ENCODE results near the gene SNX32. TPM values are rescaled to one million over a fixed set of nuclear protein-coding genes. Genes with fewer than 3 reads are reported as not detected.

The SNX32 gene
- total RNA-seq (under 1 TPM in 4 of 9 donors, not detected in 5; 0.13 to 0.52 (median 0.37) TPM), polyA plus RNA-seq (under 1 TPM; 0.11 to 0.54 TPM)
- long read RNA-seq, donor 1, partial matches to known transcripts = 0 of 1 reads
- long read RNA-seq, donor 1, other reads (novel, unspliced or antisense) = 1 of 1 reads
- long read RNA-seq, donor 2, partial matches to known transcripts = 0 of 2 reads
- long read RNA-seq, donor 2, other reads (novel, unspliced or antisense) = 2 of 2 reads
- long read RNA-seq, donor 3 = 0 reads

DNA sequence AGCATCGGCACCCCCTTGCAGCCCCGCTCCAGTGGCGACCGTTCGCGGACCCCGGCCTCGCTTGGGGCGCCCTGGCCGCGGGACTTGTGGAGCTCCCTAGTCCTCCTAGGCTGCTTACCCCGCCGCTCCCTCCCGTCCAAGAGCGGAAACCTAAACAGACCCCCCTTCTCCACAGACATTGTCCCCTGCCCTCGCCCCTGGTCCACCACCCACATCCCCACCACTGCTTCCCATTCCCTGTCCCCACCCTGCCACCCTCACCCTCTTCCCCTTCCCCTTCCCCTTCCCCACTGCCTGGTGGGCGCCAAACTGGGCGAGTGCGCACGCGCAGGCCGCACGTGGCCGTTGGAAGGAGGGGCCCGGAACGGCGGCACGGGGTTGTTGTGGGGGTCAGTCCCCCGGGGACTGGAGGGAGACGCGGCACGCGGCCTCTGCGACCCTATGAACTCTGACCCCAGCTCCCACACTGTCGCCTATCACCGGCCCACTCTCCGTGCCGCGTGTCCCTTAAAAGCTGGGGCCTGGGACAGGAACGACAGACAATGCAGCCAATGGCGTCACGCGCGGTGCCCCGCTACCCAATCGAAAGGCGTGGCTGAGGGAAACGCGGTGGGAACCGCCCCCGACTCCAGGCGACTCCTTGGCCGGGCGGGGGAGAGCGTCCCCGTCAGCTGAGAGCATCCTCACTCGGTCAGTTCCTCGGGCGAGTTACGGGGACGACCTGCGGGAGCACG is at the start of gene SNX32:
SNX32 (plus strand) TSS at position 667 of the 734 bp plus-strand sequence. CDS start 103 bp downstream, outside the sequence.
- H3K4me3 ChIP-seq = peak within 1 kb of the TSS; percentile 19 to 72 (median 62)
- no peaks in the 10 kb centered on the region for H3K9me3 ChIP-seq
- no peaks in the 10 kb centered on the region for H3K36me3 ChIP-seq
- H3K4me1 ChIP-seq = peaks cover 0 to 15% (median 7%) of the 10 kb centered on the region in 12 donors
- no peaks in the 10 kb centered on the region for H3K27me3 ChIP-seq
- intact Hi-C loops (cut with DNase I) = no loop called here
- WGBS, 4 donors = 0 to 3% (median 1%) methylated on average over 40 to 63 of the region's 63 CpGs
- peak within 1 kb of the TSS in 5 of 12 donors; percentile 19 to 56 (median 44) for H3K27ac ChIP-seq
- DNase-seq (peak; percentile 95 to 97 (median 96)), ATAC-seq (peak; percentile 100)
- TF ChIP-seq POLR2A (IDR thresholded peaks at IDR 0.05) = no peak
- TF ChIP-seq CTCF (IDR thresholded peaks at IDR 0.05) = no peak

GRCh38 chr11:65785319-65786007 is 48.3 kb upstream of the SNX32 start:
- DNase-seq (peak in 2 of 5 donors; percentile 16 to 24), ATAC-seq (no peak)
- H3K4me3 ChIP-seq = no peak overlapping the region
- H3K27ac ChIP-seq = no peak overlapping the region
- no peaks in the 10 kb centered on the region for H3K9me3 ChIP-seq
- 62 to 85% (median 76%) methylated on average over 4 to 8 of the region's 8 CpGs for WGBS, 4 donors
- TF ChIP-seq CTCF (IDR thresholded peaks at IDR 0.05) = no peak
- no peak for TF ChIP-seq POLR2A (IDR thresholded peaks at IDR 0.05)
- H3K36me3 ChIP-seq = no peaks in the 10 kb centered on the region
- peaks cover 30 to 51% (median 39%) of the 10 kb centered on the region in 9 donors for H3K27me3 ChIP-seq
- peaks cover 3 to 34% (median 17%) of the 10 kb centered on the region in 12 donors for H3K4me1 ChIP-seq
- intact Hi-C loops (cut with DNase I) = no loop called here

DNA sequence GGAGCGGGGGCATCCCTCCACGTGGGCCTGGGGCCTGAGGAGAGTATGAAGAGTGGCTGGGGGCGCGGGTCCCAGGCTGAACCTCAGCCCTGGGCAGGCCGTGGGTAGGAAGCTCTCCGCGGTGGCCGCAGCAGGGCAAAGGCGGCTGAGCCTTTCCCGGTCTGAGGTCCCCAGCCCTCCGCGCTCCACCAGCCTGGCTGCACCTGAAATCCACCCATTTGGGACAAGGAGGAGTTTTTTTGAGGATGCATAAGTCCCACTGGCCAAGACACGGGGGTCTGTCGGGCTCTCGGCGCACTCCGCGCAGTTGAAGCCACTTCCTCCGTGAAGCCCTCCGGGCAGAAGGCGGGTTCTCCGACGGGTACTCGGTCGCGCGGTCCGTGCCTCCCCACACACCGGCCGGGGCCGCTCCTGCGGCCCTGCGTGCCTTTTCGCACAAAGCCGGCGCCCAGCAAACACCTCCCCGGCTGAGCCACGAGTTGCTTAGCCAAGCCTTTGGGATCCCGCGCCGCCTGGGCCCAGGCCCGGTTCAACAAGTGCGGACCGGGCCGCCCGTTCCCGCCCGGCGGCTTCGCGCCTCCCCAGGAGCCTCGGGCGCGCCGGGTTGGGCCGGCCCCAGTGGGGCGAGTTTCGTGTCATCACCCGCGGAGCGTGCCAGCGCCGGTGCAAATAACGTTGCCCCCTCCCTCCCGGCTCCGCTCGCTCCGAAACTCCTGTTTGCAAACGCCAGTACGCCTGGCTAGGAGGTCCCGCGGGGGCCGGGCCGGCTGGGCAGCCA is 47.6 kb upstream of the SNX32 start:
- H3K4me1 ChIP-seq = peaks cover 3 to 31% (median 17%) of the 10 kb centered on the region in 12 donors
- H3K4me3 ChIP-seq = peak overlapping the region in 9 of 12 donors; percentile 5 to 42 (median 18)
- H3K27me3 ChIP-seq = peaks cover 30 to 51% (median 39%) of the 10 kb centered on the region in 9 donors
- WGBS, 4 donors = 7 to 34% (median 9%) methylated on average over 15 to 74 of the region's 74 CpGs
- no peak overlapping the region for H3K27ac ChIP-seq
- H3K9me3 ChIP-seq = no peaks in the 10 kb centered on the region
- TF ChIP-seq POLR2A (IDR thresholded peaks at IDR 0.05) (no peak), CTCF (IDR thresholded peaks at IDR 0.05) (no peak)
- H3K36me3 ChIP-seq = no peaks in the 10 kb centered on the region
- peak in 2 of 5 donors; percentile 24 to 57 for DNase-seq
- no peak for ATAC-seq
- intact Hi-C loops (cut with DNase I) = no loop called here
